SU-DHL-6 (cell line): ENCODE results near the gene HMGN1.

Source experiments
- CTCF ChIP-seq: fragments of 200-600 bp; sonication (generic); IDR thresholded peaks from one replicate; pipeline ENCODE4 v1.5.1; 2017; ENCODE audit warnings: antibody characterized with exemption, mild to moderate bottlenecking, low read length, moderate library complexity; ENCODE audit not compliant: insufficient read depth, poor library complexity, severe bottlenecking
- EZH2phosphoT487 ChIP-seq: fragments of 200-600 bp; sonication (generic), shearing (Covaris generic); conservative IDR thresholded peaks from 2 replicates; pipeline ENCODE4 v1.6.1; 2018; ENCODE audit warnings: mild to moderate bottlenecking, antibody characterized with exemption, low read length, moderate library complexity, mixed read lengths

GRCh38 chr21:39348355-39349210, at the start of gene HMGN1:
- no peak for TF ChIP-seq CTCF
- no peak for TF ChIP-seq EZH2phosphoT487
